K562 (cell line): Measurements from ENCODE around the gene QRFP. TPM values are rescaled to one million over a fixed set of nuclear protein-coding genes. Genes with fewer than 3 reads are reported as not detected.

Experiments used
- ATAC-seq: fragments of 200-7000 bp; cut with Tn5 transposase; 3 replicates; pipeline ENCODE4 v1.9.1; 2020; ENCODE audit warnings: moderate library complexity
- BruUV-seq: library from RNA; stranded (reverse); fragments of 400-500 nt; replicated peaks from 2 replicates; lab custom pipeline; 2021; lab: Mats Ljungman, UMichigan
- CTCF ChIA-PET: fragments of 300-600 bp; formaldehyde crosslinking; extraction: SDS; loops from one replicate; lab custom pipeline; 2021; ENCODE audit warnings: low intra/inter-chr PET ratio; lab: Yijun Ruan, JAX
- POLR2A ChIA-PET: fragments of 300-600, 350-650 bp; sonication (Branson Sonifier 250); formaldehyde crosslinking; extraction: SDS; loops from one replicate; lab custom pipeline; 2021; ENCODE audit warnings: antibody characterized with exemption, inconsistent platforms; lab: Yijun Ruan, JAX
- DNase-seq, 4 experiments: peaks; one replicate each; pipeline versions ENCODE4 v3.0.0 to v3.0.0-alpha.2; 2011 to 2018; ENCODE audit warnings: low spot score in 3 of 4, mixed read lengths in 3 of 4; ENCODE audit errors: extremely low read depth in 1 of 4
- FAIRE-seq: peaks from 2 replicates; lab custom pipeline; 2011; peaks lifted over from hg19 to GRCh38; lab: Jason Lieb, UNC
- H2AFZ ChIP-seq: 2 replicates; pipeline ENCODE4 v1.6.0; 2011; ENCODE audit warnings: low read depth, low read length, control low read depth, inconsistent platforms
- H3K27ac ChIP-seq: fragments of 200-600 bp; 3 replicates; pipeline ENCODE4 v1.8.0; 2011; ENCODE audit warnings: low read depth, mild to moderate bottlenecking, control low read depth, inconsistent platforms, low read length, moderate library complexity, mixed read lengths; ENCODE audit errors: extremely low read depth
- H3K27me3 ChIP-seq, 2 experiments: fragments of 300-600 bp in 1 of 2; 2 replicates in 1 of 2; 3 replicates in 1 of 2; pipeline versions ENCODE4 v1.6.0 to v1.8.0; 2011; ENCODE audit warnings: inconsistent platforms in 2 of 2, low read length in 2 of 2, mild to moderate bottlenecking in 1 of 2, mixed read lengths in 1 of 2, moderate library complexity in 1 of 2; ENCODE audit not compliant: control insufficient read depth in 2 of 2, insufficient read depth in 2 of 2
- H3K36me3 ChIP-seq: fragments of 300-600 bp; 3 replicates; pipeline ENCODE4 v1.8.0; 2011; ENCODE audit warnings: mild to moderate bottlenecking, low read length, inconsistent platforms; ENCODE audit not compliant: control insufficient read depth, insufficient read depth
- H3K4me1 ChIP-seq, 2 experiments: fragments of 200-600 bp in 1 of 2; replicated peaks in 1 of 2; 2 replicates in 1 of 2; 3 replicates in 1 of 2; pipeline versions ENCODE4 v1.5.1 to v1.8.0; 2011; ENCODE audit warnings: inconsistent platforms in 2 of 2, low read length in 2 of 2, mild to moderate bottlenecking in 1 of 2, mixed read lengths in 1 of 2, moderate library complexity in 1 of 2; ENCODE audit not compliant: control insufficient read depth in 2 of 2, insufficient read depth in 2 of 2
- H3K4me2 ChIP-seq: 2 replicates; pipeline ENCODE4 v1.6.1; 2011; ENCODE audit warnings: low read length, control low read depth, inconsistent platforms, mixed read lengths; ENCODE audit not compliant: insufficient read depth
- H3K4me3 ChIP-seq: fragments of 200-600 bp; sonication (generic), shearing (Covaris generic); 2 replicates; pipeline ENCODE4 v1.5.1; 2016; ENCODE audit warnings: control low read depth, inconsistent platforms
- H3K79me2 ChIP-seq: fragments of 200-600 bp; 3 replicates; pipeline ENCODE4 v1.8.0; 2011; ENCODE audit warnings: low read length, inconsistent platforms; ENCODE audit not compliant: control insufficient read depth, insufficient read depth
- H3K9ac ChIP-seq, 2 experiments: 2 replicates each; pipeline versions ENCODE4 v1.6.0 to v1.6.1; 2011; ENCODE audit warnings: low read depth in 2 of 2, low read length in 2 of 2, control low read depth in 1 of 2, inconsistent platforms in 1 of 2, mild to moderate bottlenecking in 1 of 2, mixed read lengths in 1 of 2; ENCODE audit not compliant: insufficient read depth in 1 of 2
- H3K9me1 ChIP-seq: one replicate; pipeline ENCODE4 v1.6.0; 2011; ENCODE audit warnings: inconsistent platforms, mild to moderate bottlenecking, low read length, moderate library complexity; ENCODE audit not compliant: control insufficient read depth, insufficient read depth
- H3K9me3 ChIP-seq: replicated peaks from 2 replicates; pipeline ENCODE4 v1.5.1; 2011; ENCODE audit warnings: low read depth, low read length, inconsistent platforms; ENCODE audit not compliant: control insufficient read depth, insufficient read depth
- H4K20me1 ChIP-seq: replicated peaks from 2 replicates; pipeline ENCODE4 v1.6.1; 2011; ENCODE audit warnings: low read length, inconsistent platforms, mixed read lengths; ENCODE audit not compliant: control insufficient read depth, insufficient read depth
- BRCA1 ChIP-seq, 2 experiments: fragments of 450-650 bp in 1 of 2; sonication (generic) in 1 of 2; formaldehyde crosslinking in 1 of 2; IDR thresholded peaks; 2 replicates each; pipeline versions ENCODE4 v1.5.0 to v1.6.1; 2017 to 2020; ENCODE audit warnings: mild to moderate bottlenecking in 1 of 2, missing genetic modification reagents in 1 of 2
- MLX ChIP-seq, 2 experiments: fragments of 450-650 bp in 1 of 2; sonication (generic) in 1 of 2; formaldehyde crosslinking; conservative IDR thresholded peaks; 2 replicates each; pipeline versions ENCODE4 v1.4.0 to v1.8.1; 2020 to 2022; ENCODE audit warnings: mild to moderate bottlenecking in 1 of 2, missing genetic modification reagents in 1 of 2
- NR0B1 ChIP-seq: fragments of 450-650 bp; IDR thresholded peaks from one replicate; pipeline ENCODE4 v1.6.1; 2018; ENCODE audit warnings: mild to moderate bottlenecking, moderate library complexity; ENCODE audit not compliant: partially characterized antibody
- STAT6 ChIP-seq: sonication (generic); formaldehyde crosslinking; IDR thresholded peaks from 2 replicates; pipeline ENCODE4 v1.8.1; 2023; ENCODE audit warnings: mild to moderate bottlenecking, missing genetic modification reagents
- ZBTB8A ChIP-seq: fragments of 450-650 bp; IDR thresholded peaks from 2 replicates; pipeline ENCODE4 v1.6.1; 2018; ENCODE audit warnings: mild to moderate bottlenecking, moderate library complexity; ENCODE audit not compliant: partially characterized antibody
- WGBS: fragments of 100-300 bp; shearing (Covaris generic); methylation state at CpG from one replicate; pipeline ENCODE4 v1.1.6; 2016; ENCODE audit warnings: low coverage, mixed read lengths; ENCODE audit not compliant: insufficient coverage; ENCODE audit errors: missing lambda C conversion rate; 5-methylcytosine and 5-hydroxymethylcytosine counted together
- in situ Hi-C: fragments of 300-500 bp; cut with MboI; formaldehyde crosslinking; loops from 4 replicates; pipeline ENCODE4 v1.15.0; 2018; ENCODE audit warnings: inconsistent platforms, mixed read lengths
- intact Hi-C: fragments of 100-400 bp; cut with micrococcal nuclease; formaldehyde crosslinking; loops from 2 replicates; pipeline ENCODE4 v1.14.2; 2022
- polyA plus RNA-seq, 8 experiments: library from polyadenylated mRNA; depleted of rRNA in 4 of 8; stranded (reverse) in 5 of 8; unstranded in 3 of 8; fragments of >200 nt; fragmentation: Nextera tagmentation in 2 of 8; fragmentation: Illumina TruSeq in 1 of 8; extraction: Ambion mirVana in 2 of 8; extraction: Trizol in 1 of 8; gene quantifications; 2 replicates each; pipeline versions ENCODE4 v1.2.1 to v1.2.3, GENCODE V29; 2011 to 2014; ENCODE audit warnings: inconsistent platforms in 1 of 8, missing spikeins in 1 of 8
- total RNA-seq, 7 experiments: library from RNA; depleted of rRNA in 6 of 7; stranded (reverse); fragments of >200 nt in 6 of 7; fragmentation: Illumina TruSeq in 2 of 7; extraction: Trizol in 2 of 7; gene quantifications; 2 replicates each; pipeline versions ENCODE4 v1.2.1 to v1.2.3, GENCODE V29; 2011 to 2021; ENCODE audit warnings: low replicate concordance in 1 of 7

QRFP gene
- total and polyA plus RNA-seq, 9 of the 15 experiments (the other 6 are each of a cell fraction or from before 2014, with no cell fraction given) = not detected

- DNase-seq = no peak
- H3K27me3 ChIP-seq = no peaks in the 10 kb centered on the region
- H3K36me3 ChIP-seq = peaks cover 49% of the 10 kb centered on the region
- no peaks in the 10 kb centered on the region for H3K9me1 ChIP-seq
- ChIA-PET POLR2A (interaction anchor here (0.6 to 7.5 kb wide), 14 partner anchors 7 to 116 kb away, joined by 3 to 99 read pairs (median 4); partner anchors contain the start of gene ABL1), CTCF (interaction anchor here (15.1 kb wide), 1 partner anchor 84 kb away, joined by 636 read pairs; no protein-coding TSS in a partner anchor)
- H3K4me1 ChIP-seq = no peaks in the 10 kb centered on the region; a peak in 1 of 5 replicates
- no peak overlapping the region for H3K4me3 ChIP-seq
- no peaks in the 10 kb centered on the region for H3K9me3 ChIP-seq
- no peak overlapping the region for H3K27ac ChIP-seq
- H4K20me1 ChIP-seq = peaks cover 25% of the 10 kb centered on the region
- in situ Hi-C loops = no loop called here
- H3K9ac ChIP-seq = peak overlapping the region in 1 of 2 experiments; percentile 2; a peak in 1 of 4 replicates
- intact Hi-C loops = loop anchor here (1.0 kb wide), 1 partner anchor 11 kb away; no protein-coding TSS in a partner anchor
- TF ChIP-seq BRCA1 (IDR thresholded peaks at IDR 0.05) = no peak
- TF ChIP-seq BRCA1 (CRISPR knock-in tag; IDR thresholded peaks at IDR 0.05) = no peak
- TF ChIP-seq NR0B1 = no peak
- no peak for TF ChIP-seq ZBTB8A
- peak; percentile 69 for TF ChIP-seq STAT6
- TF ChIP-seq MLX (CRISPR knock-in tag; conservative IDR thresholded peaks at IDR 0.05) = peak in 1 of 2 experiments; percentile 91; a peak in 1 of 4 replicates
- ATAC-seq = no peak
- no TSS peak for BruUV-seq
- no peak overlapping the region for H2AFZ ChIP-seq
- whole genome bisulfite sequencing = 96% methylated on average over 9 of the region's 9 CpGs
- H3K79me2 ChIP-seq = no peaks in the 10 kb centered on the region
- H3K4me2 ChIP-seq = no peak overlapping the region
- no peak for FAIRE-seq
Observed at GRCh38 chr9:130854835-130855234, 41.8 kb downstream of the QRFP start.
